NB4 (cell line): Measurements from ENCODE around the gene SLC25A43.

ENCODE experiments used
- POLR2A ChIP-seq: IDR thresholded peaks from 2 replicates; pipeline ENCODE4 v1.6.1; 2011; ENCODE audit warnings: mild to moderate bottlenecking; ENCODE audit not compliant: insufficient read length; ENCODE audit errors: extremely low read depth
- TF ChIP-seq, protein P1 (sequence below): IDR thresholded peaks from one replicate; pipeline ENCODE4 v1.5.1; 2012; ENCODE audit warnings: low read depth, low read length
- TF ChIP-seq, protein P2 (sequence below): IDR thresholded peaks from 2 replicates; pipeline ENCODE4 v1.6.1; 2011; ENCODE audit warnings: low read depth, low read length

DNA sequence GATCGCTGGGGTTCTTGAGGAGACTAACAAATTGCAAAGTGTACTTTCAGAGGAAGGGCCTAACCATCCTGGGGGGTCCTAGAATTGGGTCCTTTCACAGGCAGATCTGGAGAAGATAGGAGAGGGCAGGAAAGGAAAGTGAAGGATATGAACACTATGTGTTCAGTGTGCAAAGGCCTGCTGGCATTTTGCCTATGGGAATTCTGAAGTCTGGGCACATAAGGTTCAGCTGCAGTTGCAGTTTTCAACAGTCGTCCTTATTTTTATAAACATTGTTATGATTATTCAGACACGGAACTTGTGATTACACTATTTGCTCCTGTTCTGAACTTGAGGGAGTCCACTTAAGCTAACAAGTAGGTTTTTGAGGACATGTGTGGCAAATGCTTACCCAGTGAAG lies 67.8 kb downstream of the SLC25A43 start:
- TF ChIP-seq, protein P1, sequence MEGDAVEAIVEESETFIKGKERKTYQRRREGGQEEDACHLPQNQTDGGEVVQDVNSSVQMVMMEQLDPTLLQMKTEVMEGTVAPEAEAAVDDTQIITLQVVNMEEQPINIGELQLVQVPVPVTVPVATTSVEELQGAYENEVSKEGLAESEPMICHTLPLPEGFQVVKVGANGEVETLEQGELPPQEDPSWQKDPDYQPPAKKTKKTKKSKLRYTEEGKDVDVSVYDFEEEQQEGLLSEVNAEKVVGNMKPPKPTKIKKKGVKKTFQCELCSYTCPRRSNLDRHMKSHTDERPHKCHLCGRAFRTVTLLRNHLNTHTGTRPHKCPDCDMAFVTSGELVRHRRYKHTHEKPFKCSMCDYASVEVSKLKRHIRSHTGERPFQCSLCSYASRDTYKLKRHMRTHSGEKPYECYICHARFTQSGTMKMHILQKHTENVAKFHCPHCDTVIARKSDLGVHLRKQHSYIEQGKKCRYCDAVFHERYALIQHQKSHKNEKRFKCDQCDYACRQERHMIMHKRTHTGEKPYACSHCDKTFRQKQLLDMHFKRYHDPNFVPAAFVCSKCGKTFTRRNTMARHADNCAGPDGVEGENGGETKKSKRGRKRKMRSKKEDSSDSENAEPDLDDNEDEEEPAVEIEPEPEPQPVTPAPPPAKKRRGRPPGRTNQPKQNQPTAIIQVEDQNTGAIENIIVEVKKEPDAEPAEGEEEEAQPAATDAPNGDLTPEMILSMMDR, result no peak
- TF ChIP-seq POLR2A, result no peak
- TF ChIP-seq, protein P2, sequence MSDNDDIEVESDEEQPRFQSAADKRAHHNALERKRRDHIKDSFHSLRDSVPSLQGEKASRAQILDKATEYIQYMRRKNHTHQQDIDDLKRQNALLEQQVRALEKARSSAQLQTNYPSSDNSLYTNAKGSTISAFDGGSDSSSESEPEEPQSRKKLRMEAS, result no peak
